Keratinocyte (primary cell): ENCODE measurements around the gene CMSS1. TPM values are rescaled to one million over a fixed set of nuclear protein-coding genes. Genes with fewer than 3 reads are reported as not detected.

Source experiments
- DNase-seq: peaks from one replicate; pipeline ENCODE4 v3.0.0-alpha.2; 2011; ENCODE audit warnings: low read depth, missing footprints, low spot score
- FAIRE-seq: peaks from 2 replicates; lab custom pipeline; 2011; peaks lifted over from hg19 to GRCh38; lab: Jason Lieb, UNC
- H2AFZ ChIP-seq: 2 replicates; pipeline ENCODE4 v1.6.0; 2012; ENCODE audit warnings: low read length, control low read depth, inconsistent platforms; ENCODE audit not compliant: control insufficient read depth
- H3K27ac ChIP-seq: 2 replicates; pipeline ENCODE4 v1.5.1; 2011; ENCODE audit warnings: low read length; ENCODE audit not compliant: control insufficient read depth, insufficient read depth
- H3K27me3 ChIP-seq: 3 replicates; pipeline ENCODE4 v1.6.0; 2011; ENCODE audit warnings: low read length; ENCODE audit not compliant: control insufficient read depth, insufficient read depth; ENCODE audit errors: extremely low read depth
- H3K36me3 ChIP-seq, 2 experiments: 2 replicates in 1 of 2; 3 replicates in 1 of 2; pipeline ENCODE4 v1.5.1; 2011; ENCODE audit warnings: low read length in 2 of 2, mild to moderate bottlenecking in 1 of 2; ENCODE audit not compliant: control insufficient read depth in 2 of 2, insufficient read depth in 2 of 2; ENCODE audit errors: extremely low read depth in 1 of 2
- H3K4me1 ChIP-seq: 3 replicates; pipeline ENCODE4 v1.5.1; 2011; ENCODE audit warnings: low read length; ENCODE audit not compliant: control insufficient read depth, insufficient read depth; ENCODE audit errors: extremely low read depth
- H3K4me2 ChIP-seq: 3 replicates; pipeline ENCODE4 v1.6.0; 2011; ENCODE audit warnings: low read depth, low read length; ENCODE audit not compliant: control insufficient read depth, insufficient read depth; ENCODE audit errors: extremely low read depth
- H3K4me3 ChIP-seq, 3 experiments: fragments of 200-600 bp in 1 of 3; sonication (generic) in 1 of 3; 2 replicates in 2 of 3; 3 replicates in 1 of 3; pipeline ENCODE4 v1.5.1; 2011 to 2016; ENCODE audit warnings: low read length in 3 of 3, mild to moderate bottlenecking in 3 of 3, control low read depth in 2 of 3, inconsistent platforms in 1 of 3, low read depth in 1 of 3, mixed read lengths in 1 of 3, mixed run types in 1 of 3, moderate library complexity in 1 of 3; ENCODE audit not compliant: control insufficient read depth in 2 of 3, insufficient read depth in 2 of 3; ENCODE audit errors: extremely low read depth in 1 of 3
- H3K79me2 ChIP-seq: 2 replicates; pipeline ENCODE4 v1.6.0; 2012; ENCODE audit warnings: low read length; ENCODE audit not compliant: control insufficient read depth, insufficient read depth
- H3K9ac ChIP-seq: 3 replicates; pipeline ENCODE4 v1.6.0; 2011; ENCODE audit warnings: low read length; ENCODE audit not compliant: control insufficient read depth, insufficient read depth; ENCODE audit errors: extremely low read depth
- H3K9me1 ChIP-seq: 3 replicates; pipeline ENCODE4 v1.6.0; 2011; ENCODE audit warnings: low read length; ENCODE audit not compliant: control insufficient read depth, insufficient read depth; ENCODE audit errors: extremely low read depth
- H3K9me3 ChIP-seq: 2 replicates; pipeline ENCODE4 v1.5.1; 2012; ENCODE audit warnings: low read depth, low read length; ENCODE audit not compliant: control insufficient read depth
- H4K20me1 ChIP-seq: 3 replicates; pipeline ENCODE4 v1.6.0; 2011; ENCODE audit warnings: low read length; ENCODE audit not compliant: control insufficient read depth, insufficient read depth; ENCODE audit errors: extremely low read depth
- CTCF ChIP-seq, 3 experiments: IDR thresholded peaks in 1 of 3; conservative IDR thresholded peaks in 1 of 3; optimal IDR thresholded peaks in 1 of 3; 2 replicates in 2 of 3; 3 replicates in 1 of 3; pipeline versions ENCODE3 to v1.5.1; 2011; ENCODE audit warnings: low read length in 3 of 3, mild to moderate bottlenecking in 3 of 3, moderate library complexity in 2 of 3, control low read depth in 1 of 3, inconsistent platforms in 1 of 3; ENCODE audit not compliant: insufficient read depth in 2 of 3; ENCODE audit errors: extremely low read depth in 1 of 3
- EZH2 ChIP-seq: IDR thresholded peaks from one replicate; pipeline ENCODE4 v1.6.1; 2012; ENCODE audit warnings: inconsistent platforms, mild to moderate bottlenecking, low read length, moderate library complexity
- dilution Hi-C: fragments of 300-500 bp; cut with MboI; formaldehyde crosslinking; loops from one replicate; pipeline ENCODE4 v1.7.0; 2020; ENCODE audit warnings: low sequenced_read_pairs; ENCODE audit not compliant: extremely low pct_ligation_motif_present
- polyA plus RNA-seq, 5 experiments: library from polyadenylated mRNA; depleted of rRNA in 3 of 5; stranded (reverse) in 3 of 5; stranded (forward) in 1 of 5; unstranded in 1 of 5; fragments of >200 nt; gene quantifications; 1 replicate in 1 of 5; 2 replicates in 3 of 5; 3 replicates in 1 of 5; pipeline versions ENCODE4 v1.2.1 to v1.2.3, GENCODE V29; 2011 to 2012; ENCODE audit warnings: missing spikeins in 2 of 5, low read depth in 1 of 5, low replicate concordance in 1 of 5

CMSS1 gene
- polyA plus RNA-seq, 1 donor (not counting 4 experiments of a cell fraction or from before 2014, with no cell fraction given), result 37.2 TPM

DNA sequence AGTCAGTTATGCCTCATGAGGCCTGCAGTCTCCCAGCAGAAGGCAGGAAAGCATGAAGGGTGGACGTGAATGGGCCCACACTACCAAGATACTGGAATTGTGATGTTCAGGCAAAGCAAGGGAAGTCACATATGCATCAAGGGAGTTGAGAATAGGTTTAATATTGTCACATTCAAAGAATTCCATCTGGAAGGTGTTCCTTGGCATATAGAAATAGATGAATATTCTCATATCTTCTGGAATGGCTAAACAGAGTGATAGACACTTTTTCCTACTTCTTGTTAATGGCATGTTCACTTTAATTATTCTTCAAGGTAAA, 103.7 kb downstream of the CMSS1 start:
- H3K27ac ChIP-seq, result no peak overlapping the region
- TF ChIP-seq CTCF (optimal IDR thresholded peaks at IDR 0.05 in 1 of 3, IDR thresholded peaks at IDR 0.05 in 1 of 3, conservative IDR thresholded peaks at IDR 0.05 in 1 of 3; ENCODE audit: extremely low read depth in 1 of 3, insufficient read depth in 2 of 3, low read length in 3 of 3), result no peak
- no peak for TF ChIP-seq EZH2
- H2AFZ ChIP-seq, result no peak overlapping the region
- no peaks in the 10 kb centered on the region for H3K36me3 ChIP-seq
- dilution Hi-C loops, result no loop called here
- no peaks in the 10 kb centered on the region for H3K27me3 ChIP-seq
- no peaks in the 10 kb centered on the region for H3K9me3 ChIP-seq
- H3K79me2 ChIP-seq, result no peaks in the 10 kb centered on the region
- no peaks in the 10 kb centered on the region for H4K20me1 ChIP-seq
- FAIRE-seq, result no peak
- peaks cover 29% of the 10 kb centered on the region for H3K4me1 ChIP-seq
- no peak for DNase-seq
- no peak overlapping the region for H3K9ac ChIP-seq
- H3K9me1 ChIP-seq, result peaks cover 2% of the 10 kb centered on the region
- no peak overlapping the region for H3K4me2 ChIP-seq
- no peak overlapping the region for H3K4me3 ChIP-seq

GRCh38 chr3:99921986-99922385, 104.3 kb downstream of the CMSS1 start:
- Histone ChIP-seq H3K9ac (no peak overlapping the region), H3K9me1 (peaks cover 2% of the 10 kb centered on the region), H2AFZ (no peak overlapping the region), H3K4me1 (peaks cover 30% of the 10 kb centered on the region), H3K36me3 (no peaks in the 10 kb centered on the region), H3K4me2 (no peak overlapping the region), H3K27ac (no peak overlapping the region), H3K9me3 (no peaks in the 10 kb centered on the region), H3K27me3 (no peaks in the 10 kb centered on the region), H4K20me1 (no peaks in the 10 kb centered on the region), H3K79me2 (no peaks in the 10 kb centered on the region), H3K4me3 (no peak overlapping the region)
- TF ChIP-seq CTCF (optimal IDR thresholded peaks at IDR 0.05 in 1 of 3, IDR thresholded peaks at IDR 0.05 in 1 of 3, conservative IDR thresholded peaks at IDR 0.05 in 1 of 3; ENCODE audit: extremely low read depth in 1 of 3, insufficient read depth in 2 of 3, low read length in 3 of 3), result no peak
- no peak for TF ChIP-seq EZH2
- dilution Hi-C loops, result no loop called here
- no peak for DNase-seq
- FAIRE-seq, result no peak
